A549 (cell line): ENCODE measurements around the gene OPCML. TPM values are rescaled to one million over a fixed set of nuclear protein-coding genes. Genes with fewer than 3 reads are reported as not detected.

ENCODE experiments used
- ATAC-seq, 2 experiments: fragments of 200-7000 bp in 1 of 2; fragments of >200 bp in 1 of 2; cut with Nextera tagmentation in 1 of 2; cut with Tn5 transposase in 1 of 2; 3 replicates each; pipeline versions ENCODE4 v1.8.0 to v1.9.1; 2018 to 2020; ENCODE audit warnings: mild to moderate bottlenecking in 1 of 2, moderate library complexity in 1 of 2
- CTCF ChIA-PET: fragments of 300-600 bp; sonication (Branson Sonifier 250); formaldehyde crosslinking; extraction: SDS; loops from one replicate; lab custom pipeline; 2021; ENCODE audit warnings: antibody characterized with exemption, inconsistent platforms; lab: Yijun Ruan, JAX
- POLR2A ChIA-PET: fragments of 350-600 bp; formaldehyde crosslinking; extraction: SDS; loops from one replicate; lab custom pipeline; 2021; ENCODE audit warnings: antibody characterized with exemption, inconsistent platforms; lab: Yijun Ruan, JAX
- DNase-seq, 2 experiments: peaks; one replicate each; pipeline versions ENCODE4 v3.0.0 to v3.0.0-alpha.2; 2011 to 2016; ENCODE audit warnings: low read depth in 1 of 2, low spot score in 1 of 2
- FAIRE-seq: peaks from 2 replicates; lab custom pipeline; 2011; peaks lifted over from hg19 to GRCh38; lab: Jason Lieb, UNC
- H3K27ac ChIP-seq, 2 experiments: fragments of >200 bp; sonication (Bioruptor Twin); formaldehyde crosslinking; 3 replicates each; pipeline ENCODE4 v1.5.1; 2016 to 2017
- H3K4me1 ChIP-seq: fragments of >200 bp; sonication (Bioruptor Twin); formaldehyde crosslinking; 3 replicates; pipeline ENCODE4 v1.6.1; 2016
- H3K4me2 ChIP-seq: fragments of >200 bp; sonication (Bioruptor Twin); formaldehyde crosslinking; 3 replicates; pipeline ENCODE4 v1.6.1; 2016
- H3K4me3 ChIP-seq: fragments of >200 bp; sonication (Bioruptor Twin); formaldehyde crosslinking; 3 replicates; pipeline ENCODE4 v1.5.1; 2016
- H3K9me3 ChIP-seq: fragments of >200 bp; sonication (Bioruptor Twin); formaldehyde crosslinking; 3 replicates; pipeline ENCODE4 v1.6.1; 2016
- BHLHE40 ChIP-seq: IDR thresholded peaks from 2 replicates; pipeline ENCODE4 v1.6.1; 2012; ENCODE audit warnings: low read depth, low read length, inconsistent platforms
- CBX8 ChIP-seq: fragments of 200-600 bp; sonication (generic); IDR thresholded peaks from 2 replicates; pipeline ENCODE4 v1.6.1; 2016
- CHD2 ChIP-seq: fragments of 150-350 bp; IDR thresholded peaks from 2 replicates; pipeline ENCODE4 v1.6.1; 2014; ENCODE audit warnings: low read length; ENCODE audit not compliant: partially characterized antibody
- CHD4 ChIP-seq: fragments of 200-600 bp; sonication (generic); IDR thresholded peaks from 2 replicates; pipeline ENCODE4 v1.6.1; 2016; ENCODE audit warnings: antibody characterized with exemption, mild to moderate bottlenecking, borderline replicate concordance
- EHMT2 ChIP-seq: fragments of 200-600 bp; sonication (generic); IDR thresholded peaks from 2 replicates; pipeline ENCODE4 v1.6.1; 2016; ENCODE audit warnings: antibody characterized with exemption, low read depth, mild to moderate bottlenecking, moderate library complexity
- ESRRA ChIP-seq: fragments of 150-350 bp; IDR thresholded peaks from 2 replicates; pipeline ENCODE4 v1.6.1; 2014; ENCODE audit warnings: mild to moderate bottlenecking, low read length, borderline replicate concordance
- FOSB ChIP-seq: fragments of 250-450 bp; sonication (Bioruptor Pico); IDR thresholded peaks from 2 replicates; pipeline ENCODE4 v1.5.0; 2020; ENCODE audit warnings: mild to moderate bottlenecking, moderate library complexity
- FOXS1 ChIP-seq: fragments of 250-450 bp; sonication (Bioruptor Pico); IDR thresholded peaks from 2 replicates; pipeline ENCODE4 v1.5.0; 2020; ENCODE audit warnings: mild to moderate bottlenecking, moderate library complexity
- HES2 ChIP-seq: fragments of >200 bp; sonication (Bioruptor Twin); formaldehyde crosslinking; IDR thresholded peaks from 2 replicates; pipeline ENCODE4 v1.6.1; 2016
- HOXA7 ChIP-seq: fragments of 250-450 bp; sonication (Bioruptor Pico); IDR thresholded peaks from 2 replicates; pipeline ENCODE4 v1.5.0; 2020; ENCODE audit warnings: mild to moderate bottlenecking, moderate library complexity
- JUN ChIP-seq, 2 experiments: fragments of >200 bp; sonication (Bioruptor Twin); formaldehyde crosslinking; IDR thresholded peaks; 2 replicates in 1 of 2; 3 replicates in 1 of 2; pipeline ENCODE4 v1.6.1; 2016 to 2017
- MAZ ChIP-seq: fragments of 150-350 bp; IDR thresholded peaks from 2 replicates; pipeline ENCODE4 v1.6.1; 2014; ENCODE audit warnings: antibody characterized with exemption, low read depth, low read length, borderline replicate concordance
- MYC ChIP-seq: IDR thresholded peaks from 2 replicates; pipeline ENCODE4 v1.6.1; 2012; ENCODE audit warnings: mild to moderate bottlenecking, inconsistent platforms, low read length, improper control_type of control experiment, borderline replicate concordance
- POLR2AphosphoS2 ChIP-seq: conservative IDR thresholded peaks from 2 replicates; pipeline ENCODE4 v1.6.1; 2012; ENCODE audit warnings: low read length, improper control_type of control experiment, inconsistent platforms
- RARB ChIP-seq: fragments of 250-450 bp; sonication (Bioruptor Pico); IDR thresholded peaks from 2 replicates; pipeline ENCODE4 v1.8.0; 2021; ENCODE audit warnings: mild to moderate bottlenecking, moderate library complexity
- REST ChIP-seq: fragments of 200-600 bp; sonication (generic); IDR thresholded peaks from 2 replicates; pipeline ENCODE4 v1.6.1; 2016; ENCODE audit warnings: antibody characterized with exemption, mild to moderate bottlenecking, moderate library complexity
- RNF2 ChIP-seq: fragments of 200-600 bp; sonication (generic); IDR thresholded peaks from 2 replicates; pipeline ENCODE4 v1.6.1; 2016; ENCODE audit warnings: low read depth, mild to moderate bottlenecking, antibody characterized with exemption, moderate library complexity, borderline replicate concordance
- TFCP2L1 ChIP-seq: fragments of 250-450 bp; sonication (Bioruptor Pico); IDR thresholded peaks from 2 replicates; pipeline ENCODE4 v1.5.0; 2021; ENCODE audit warnings: mild to moderate bottlenecking
- TP53 ChIP-seq: fragments of 250-450 bp; sonication (Bioruptor Pico); IDR thresholded peaks from 2 replicates; pipeline ENCODE4 v1.5.0; 2021; ENCODE audit warnings: mild to moderate bottlenecking, moderate library complexity
- ZC3H11A ChIP-seq: fragments of 450-650 bp; IDR thresholded peaks from 2 replicates; pipeline ENCODE4 v1.6.1; 2014; ENCODE audit warnings: antibody characterized with exemption, mild to moderate bottlenecking
- ZFP36 ChIP-seq: fragments of 450-650 bp; IDR thresholded peaks from 2 replicates; pipeline ENCODE4 v1.6.1; 2014; ENCODE audit warnings: borderline replicate concordance; ENCODE audit not compliant: partially characterized antibody
- ZSCAN20 ChIP-seq: fragments of 250-450 bp; sonication (Bioruptor Pico); IDR thresholded peaks from 2 replicates; pipeline ENCODE4 v1.8.0; 2022; ENCODE audit warnings: mild to moderate bottlenecking, moderate library complexity
- WGBS: methylation state at CpG from one replicate; pipeline ENCODE4 v1.1.6; 2017; ENCODE audit errors: missing lambda C conversion rate; 5-methylcytosine and 5-hydroxymethylcytosine counted together
- polyA plus RNA-seq, 4 experiments: library from polyadenylated mRNA; depleted of rRNA in 3 of 4; stranded (reverse); fragments of >200 nt; fragmentation: RNase III in 1 of 4; extraction: RNeasy Plus Mini Kit Qiagen cat#74134 plus additional on column Dnase treatment in 1 of 4; gene quantifications; 2 replicates in 3 of 4; 3 replicates in 1 of 4; pipeline ENCODE4 v1.2.3, GENCODE V29; 2011 to 2017
- TF ChIP-seq, protein P1 (sequence below): fragments of 150-350 bp; IDR thresholded peaks from 2 replicates; pipeline ENCODE4 v1.6.1; 2014; ENCODE audit warnings: low read depth, mild to moderate bottlenecking, low read length
- TF ChIP-seq, protein P2 (sequence below): fragments of 450-650 bp; IDR thresholded peaks from 2 replicates; pipeline ENCODE4 v1.6.1; 2014; ENCODE audit warnings: antibody characterized with exemption

OPCML gene
- polyA plus RNA-seq, 2 of the 4 experiments (the other 2 are of a cell fraction), result not detected

- TF ChIP-seq ZFP36 (no peak), CHD4 (no peak)
- TF ChIP-seq, all 56 proteins: peak for 0
These were observed 484.6 kb downstream of the OPCML start (continued) for GRCh38 chr11:133047771-133048115.

- 17% methylated on average over 15 of the region's 15 CpGs for WGBS
- no peaks in the 10 kb centered on the region for H3K4me1 ChIP-seq
- TF ChIP-seq RNF2 (no peak), ZC3H11A (no peak), RARB (CRISPR knock-in tag) (no peak), TFCP2L1 (CRISPR knock-in tag) (no peak), CHD2 (no peak), MYC (no peak), FOSB (CRISPR knock-in tag) (no peak), MAZ (no peak), ZSCAN20 (CRISPR knock-in tag) (no peak), HOXA7 (no peak), BHLHE40 (no peak), HES2 (no peak), EHMT2 (no peak), ESRRA (no peak), POLR2AphosphoS2 (no peak)
- TF ChIP-seq, protein P1, sequence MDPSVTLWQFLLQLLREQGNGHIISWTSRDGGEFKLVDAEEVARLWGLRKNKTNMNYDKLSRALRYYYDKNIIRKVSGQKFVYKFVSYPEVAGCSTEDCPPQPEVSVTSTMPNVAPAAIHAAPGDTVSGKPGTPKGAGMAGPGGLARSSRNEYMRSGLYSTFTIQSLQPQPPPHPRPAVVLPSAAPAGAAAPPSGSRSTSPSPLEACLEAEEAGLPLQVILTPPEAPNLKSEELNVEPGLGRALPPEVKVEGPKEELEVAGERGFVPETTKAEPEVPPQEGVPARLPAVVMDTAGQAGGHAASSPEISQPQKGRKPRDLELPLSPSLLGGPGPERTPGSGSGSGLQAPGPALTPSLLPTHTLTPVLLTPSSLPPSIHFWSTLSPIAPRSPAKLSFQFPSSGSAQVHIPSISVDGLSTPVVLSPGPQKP, result no peak
- ATAC-seq (no peak), DNase-seq (no peak), FAIRE-seq (no peak)
- no peak overlapping the region for H3K4me3 ChIP-seq
- ChIA-PET POLR2A (no interaction called here), CTCF (no interaction called here)
- H3K27ac ChIP-seq, result no peak overlapping the region
- no peak overlapping the region for H3K4me2 ChIP-seq
- H3K9me3 ChIP-seq, result no peaks in the 10 kb centered on the region
These were observed 485.1 kb downstream of the OPCML start for GRCh38 chr11:133047036-133047770.

GRCh38 chr11:133046252-133046651 is 486.0 kb downstream of the OPCML start:
- FAIRE-seq, result no peak
- 13% methylated on average over 7 of the region's 7 CpGs for WGBS

More at GRCh38 chr11:133046252-133046651, 486.0 kb downstream of the OPCML start:
- Histone ChIP-seq H3K4me3 (no peak overlapping the region), H3K4me2 (no peak overlapping the region), H3K4me1 (no peaks in the 10 kb centered on the region), H3K27ac (no peak overlapping the region), H3K9me3 (no peaks in the 10 kb centered on the region)
- no peak for DNase-seq
- POLR2A ChIA-PET, result no interaction called here
- CTCF ChIA-PET, result interaction anchor here (0.8 kb wide), 1 partner anchor 9 kb away, joined by 3 read pairs; no protein-coding TSS in a partner anchor
- TF ChIP-seq REST (no peak), CBX8 (no peak), TP53 (CRISPR knock-in tag) (no peak), CHD4 (no peak), ESRRA (no peak), JUN (IDR thresholded peaks at IDR 0.05) (no peak), FOXS1 (CRISPR knock-in tag) (no peak)
- TF ChIP-seq, protein P2, sequence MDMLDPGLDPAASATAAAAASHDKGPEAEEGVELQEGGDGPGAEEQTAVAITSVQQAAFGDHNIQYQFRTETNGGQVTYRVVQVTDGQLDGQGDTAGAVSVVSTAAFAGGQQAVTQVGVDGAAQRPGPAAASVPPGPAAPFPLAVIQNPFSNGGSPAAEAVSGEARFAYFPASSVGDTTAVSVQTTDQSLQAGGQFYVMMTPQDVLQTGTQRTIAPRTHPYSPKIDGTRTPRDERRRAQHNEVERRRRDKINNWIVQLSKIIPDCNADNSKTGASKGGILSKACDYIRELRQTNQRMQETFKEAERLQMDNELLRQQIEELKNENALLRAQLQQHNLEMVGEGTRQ, result no peak
- ATAC-seq, result no peak
